ENCODE results near the gene RPS8. TPM values are rescaled to one million over a fixed set of nuclear protein-coding genes. Genes with fewer than 3 reads are reported as not detected.
"Not testable (repeated sequence)": the region's sequence is repeated elsewhere in the genome, so short reads cannot be mapped to it uniquely, and the experiment has no call there.

RPS8 gene
- total RNA-seq, 1 donor from 2014 or later = 1,176 TPM

DNA sequence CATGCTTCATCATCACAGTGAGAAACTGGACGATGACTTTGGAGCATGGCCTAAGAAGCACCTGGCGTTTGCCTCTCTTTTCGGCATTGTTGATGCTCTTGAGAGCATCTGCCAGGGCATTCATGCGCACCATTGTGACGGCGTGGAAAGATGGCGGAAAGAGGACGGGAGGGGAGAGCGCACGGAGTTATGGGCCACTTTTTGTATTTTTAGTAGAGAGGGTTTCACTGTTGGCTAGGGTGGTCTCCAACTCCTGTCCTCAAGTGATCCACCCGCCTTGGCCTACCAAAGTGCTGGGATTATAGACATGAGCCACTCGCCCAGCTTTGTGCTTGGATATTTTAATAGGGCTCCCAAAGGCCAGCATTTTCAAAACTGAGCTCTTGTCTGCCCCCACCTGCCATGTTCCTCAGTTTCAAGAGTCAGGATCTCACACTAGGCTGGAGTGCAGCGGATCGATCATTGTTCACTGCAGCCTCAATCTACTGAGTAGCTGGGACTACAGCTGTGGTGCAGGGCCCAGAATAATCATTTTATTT, 5.3 kb downstream of the RPS8 start:
- DNase-seq (ENCODE audit: low spot score) = no peak

DNA sequence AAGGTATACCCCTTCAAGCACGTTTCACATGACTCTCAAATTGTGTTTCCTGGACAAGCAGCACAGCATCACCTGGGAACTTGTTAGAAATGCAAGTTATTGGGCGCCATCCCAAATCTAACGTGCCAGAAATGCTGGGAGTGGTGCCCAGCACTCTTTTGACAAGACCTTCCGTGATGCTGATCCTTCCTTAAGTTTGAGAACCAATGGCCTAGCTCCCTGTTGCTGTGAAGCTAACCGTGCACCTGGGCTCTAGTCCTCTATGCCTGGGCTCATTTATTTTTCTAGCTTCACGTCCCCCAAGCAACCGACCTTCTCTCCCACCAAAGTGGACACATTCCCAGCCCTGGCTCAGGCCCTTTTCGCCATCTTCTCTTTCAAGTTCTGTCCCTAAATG, 8.4 kb downstream of the RPS8 start:
- no peak for DNase-seq (ENCODE audit: low spot score)

DNA sequence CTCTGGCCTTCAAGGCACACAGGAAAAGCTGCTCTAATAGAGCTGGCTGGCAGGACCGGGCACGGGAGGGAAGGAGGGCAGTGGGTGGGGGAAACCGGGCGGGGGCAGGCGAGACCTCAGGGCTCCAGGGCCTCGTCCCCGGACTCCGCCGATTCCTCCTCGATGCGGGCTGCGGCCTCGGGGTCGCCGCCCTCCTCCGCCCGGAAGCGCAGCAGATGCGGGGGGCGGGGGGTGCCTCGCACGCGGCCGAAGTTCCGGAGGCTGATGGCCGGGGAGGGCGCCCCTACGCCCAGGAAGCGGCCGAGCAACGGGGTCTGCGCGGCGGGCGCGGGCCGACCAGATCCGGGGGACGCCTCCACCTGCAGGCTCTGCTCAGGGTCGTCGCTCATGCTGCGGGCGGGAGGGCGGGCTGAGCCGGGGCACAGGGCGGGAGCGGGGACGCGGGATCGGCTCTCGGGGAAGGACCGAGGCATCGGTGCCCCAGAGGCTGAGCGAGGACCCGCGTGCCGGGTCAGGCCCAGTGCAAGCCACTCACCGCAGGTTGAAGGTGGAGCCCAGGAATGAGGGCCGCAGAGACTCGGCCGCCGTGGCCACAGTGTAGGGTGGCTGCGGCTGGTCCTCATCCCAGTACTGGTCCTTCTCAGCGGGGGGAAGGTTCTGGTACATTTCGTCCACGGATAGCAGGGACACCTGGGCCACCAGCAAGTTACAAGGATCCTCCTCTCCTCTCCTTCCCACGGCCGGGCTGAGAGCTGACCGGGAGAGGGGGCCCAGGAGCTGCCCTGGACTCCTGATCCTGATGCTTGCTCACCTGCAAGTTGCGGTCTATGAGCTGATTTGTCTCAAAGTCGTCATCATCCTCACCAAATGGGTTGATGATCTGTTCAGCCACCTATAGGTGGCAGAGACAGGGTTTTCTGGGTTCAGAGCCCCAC, 9.0 kb downstream of the RPS8 start:
- no peak for DNase-seq (ENCODE audit: low spot score)

DNA sequence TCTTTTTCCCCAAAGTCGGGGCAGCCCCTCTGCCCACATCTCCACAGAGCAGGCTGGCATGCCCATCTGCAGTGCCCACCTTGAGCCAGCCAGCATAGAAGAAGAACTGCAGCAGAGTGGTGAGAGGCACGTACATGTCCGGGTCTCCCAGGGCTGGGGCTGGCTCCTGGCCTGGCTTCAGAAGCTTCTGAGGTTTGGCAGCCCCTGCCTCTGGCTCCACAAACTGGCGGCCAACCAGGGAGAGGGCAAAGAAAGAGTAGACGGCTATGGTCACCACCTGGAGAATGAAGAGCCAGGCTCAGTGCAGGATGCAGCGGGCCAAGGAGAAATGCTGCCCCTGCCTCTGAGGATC, 9.7 kb downstream of the RPS8 start:
- no peak for DNase-seq (ENCODE audit: low spot score)

DNA sequence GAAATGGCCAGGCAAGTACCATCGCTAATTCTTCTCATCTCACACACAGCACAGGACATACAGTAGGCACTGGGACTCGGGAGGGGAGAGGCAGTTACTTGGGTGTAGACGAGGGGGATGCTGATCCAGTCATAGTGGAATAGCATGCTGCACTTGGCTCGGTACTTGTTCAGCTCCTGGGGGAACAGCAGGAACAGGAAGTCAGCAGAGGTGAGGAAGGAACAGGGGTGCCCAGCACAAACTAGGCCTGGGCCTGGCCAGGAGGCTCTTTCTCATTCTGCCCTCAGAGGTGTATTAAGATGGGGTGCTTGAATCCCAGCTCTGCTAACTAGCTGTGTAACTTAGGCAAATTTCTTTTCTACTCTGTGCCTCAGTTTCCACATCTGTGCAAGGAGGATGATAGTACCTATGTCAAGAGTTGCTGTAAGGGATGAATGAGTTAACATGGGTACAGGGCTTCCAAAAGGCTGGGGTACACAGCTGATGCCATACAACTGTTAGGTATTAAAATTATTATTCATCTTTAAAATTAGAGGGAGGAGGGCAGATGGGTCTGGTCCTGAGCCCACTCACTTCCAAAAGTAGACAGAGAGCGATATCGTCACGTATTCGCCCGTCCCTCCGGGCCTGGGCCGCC, 10.3 kb downstream of the RPS8 start:
- DNase-seq (ENCODE audit: low spot score) = no peak

DNA sequence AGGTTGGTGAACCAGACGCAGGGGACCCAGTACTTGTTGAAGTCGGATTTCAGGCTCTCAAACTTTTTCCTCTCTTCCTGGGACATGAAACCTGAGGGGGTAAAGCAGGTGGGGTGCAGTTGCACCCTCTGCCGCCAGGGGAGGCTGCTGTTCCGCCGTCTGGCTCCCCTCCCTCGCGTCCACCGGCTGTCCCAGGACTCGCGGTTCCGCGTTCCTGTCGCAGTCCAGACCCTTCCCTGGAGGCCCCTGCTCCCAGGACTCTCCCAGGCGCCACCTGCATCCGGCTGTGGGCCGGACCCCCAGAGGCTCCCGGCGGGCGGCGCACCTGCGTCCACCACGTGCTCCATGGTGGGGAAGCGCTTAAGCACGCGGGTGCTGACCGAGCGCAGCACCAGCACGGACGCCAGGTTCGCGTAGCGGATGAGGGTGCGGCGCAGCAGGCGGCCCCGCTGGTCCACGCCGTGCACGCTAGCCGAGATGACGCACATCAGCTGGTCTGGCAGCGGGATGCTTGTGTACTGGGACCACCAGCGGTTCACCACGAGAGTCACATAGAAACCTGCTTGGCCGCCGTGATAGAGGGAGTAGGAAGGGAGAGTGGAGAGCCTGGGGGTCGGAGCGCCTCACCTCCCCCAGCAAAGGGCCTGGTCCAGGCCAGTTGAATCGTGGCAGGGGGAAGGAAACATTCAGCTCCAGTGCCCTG, 10.9 kb downstream of the RPS8 start:
- no peak for DNase-seq (ENCODE audit: low spot score)

DNA sequence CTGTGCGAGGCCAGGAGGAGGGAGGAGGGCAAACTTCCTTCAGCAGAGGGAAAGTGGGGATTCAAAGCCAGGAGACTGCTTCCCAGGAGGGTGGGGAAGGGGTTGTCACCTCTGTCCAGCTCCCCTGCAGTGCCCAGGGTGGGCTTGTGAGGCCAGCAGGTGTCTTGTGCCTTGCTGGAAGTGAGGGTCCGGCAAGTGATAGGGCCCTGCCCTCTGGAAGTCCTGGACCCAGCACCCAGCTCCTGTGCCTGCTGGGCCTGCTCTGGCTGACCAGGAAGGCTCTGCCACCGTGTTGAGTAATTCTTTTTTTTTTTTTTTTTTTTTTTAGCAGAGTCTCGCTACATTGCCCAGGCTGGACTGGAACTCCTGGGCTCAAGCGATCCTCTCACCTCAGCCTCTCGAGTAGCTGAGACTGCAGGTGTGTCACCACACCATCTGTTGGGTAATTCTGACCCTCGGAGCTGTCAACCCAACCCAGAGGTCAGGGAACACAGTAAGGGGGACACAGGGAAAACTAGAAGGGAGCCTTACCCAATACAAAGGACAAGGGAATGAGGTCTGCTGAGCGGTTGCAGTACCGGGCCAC, 11.6 kb downstream of the RPS8 start:
- no peak for DNase-seq (ENCODE audit: low spot score)

DNA sequence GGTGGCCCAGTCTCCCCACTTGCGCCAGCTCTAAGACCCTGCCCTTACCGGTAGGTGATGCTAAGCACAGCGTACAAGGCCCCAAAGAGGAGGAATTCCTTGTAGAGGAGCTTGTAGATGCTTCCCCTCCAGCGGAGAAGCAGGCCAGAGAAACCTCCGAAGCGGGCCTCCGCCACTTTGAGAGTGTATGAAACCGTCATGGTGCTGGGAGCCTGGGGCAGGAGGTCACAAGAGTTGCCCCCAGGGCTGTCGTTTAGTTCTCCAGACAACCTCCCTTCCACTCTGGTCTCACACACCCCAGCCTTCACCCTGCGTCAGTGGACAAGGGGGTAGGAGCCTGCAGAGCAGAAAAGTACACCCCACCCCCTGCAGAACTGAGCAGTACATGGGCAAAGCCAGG, 12.2 kb downstream of the RPS8 start:
- DNase-seq (ENCODE audit: low spot score) = no peak

DNA sequence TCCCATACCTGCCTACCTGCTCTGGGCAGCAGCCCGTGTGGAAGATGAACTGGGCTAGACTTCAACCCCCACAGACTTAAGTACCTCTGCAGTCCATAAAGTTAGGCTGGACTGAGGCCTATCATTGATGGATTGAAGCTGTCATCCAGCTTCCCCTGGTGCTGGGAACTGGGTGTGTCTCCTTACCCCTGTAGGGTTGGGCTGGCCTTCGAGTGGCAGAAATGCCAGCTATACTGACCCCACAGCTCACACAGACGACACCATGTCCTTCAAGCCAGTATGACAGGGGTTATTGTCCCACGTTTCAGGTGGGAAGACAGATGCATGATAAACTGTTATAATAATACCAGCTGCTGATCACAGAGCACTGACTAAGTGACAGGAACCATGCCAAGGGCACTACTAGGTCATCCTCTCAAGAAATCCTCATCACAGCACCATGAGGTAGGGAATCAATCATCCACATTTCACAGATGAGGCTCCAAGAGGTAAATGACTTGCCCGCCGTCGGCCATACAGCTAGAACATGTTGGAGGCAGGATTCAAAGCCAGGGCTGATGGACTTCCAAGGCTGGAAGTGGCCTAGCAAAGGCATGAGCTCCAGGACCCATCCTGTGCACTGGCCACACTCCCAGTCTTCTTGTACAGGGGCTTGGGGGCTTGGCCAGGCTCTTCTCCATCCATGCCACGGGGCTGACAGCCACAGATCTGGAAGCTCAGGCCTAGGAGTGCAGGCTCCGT, 12.9 kb downstream of the RPS8 start, which contains the start of gene BEST4:
Gene BEST4 (minus strand): TSS at position 51 of the 741 bp plus-strand sequence. CDS start 465 bp downstream, outside the sequence.
- no peak for DNase-seq (ENCODE audit: low spot score)

DNA sequence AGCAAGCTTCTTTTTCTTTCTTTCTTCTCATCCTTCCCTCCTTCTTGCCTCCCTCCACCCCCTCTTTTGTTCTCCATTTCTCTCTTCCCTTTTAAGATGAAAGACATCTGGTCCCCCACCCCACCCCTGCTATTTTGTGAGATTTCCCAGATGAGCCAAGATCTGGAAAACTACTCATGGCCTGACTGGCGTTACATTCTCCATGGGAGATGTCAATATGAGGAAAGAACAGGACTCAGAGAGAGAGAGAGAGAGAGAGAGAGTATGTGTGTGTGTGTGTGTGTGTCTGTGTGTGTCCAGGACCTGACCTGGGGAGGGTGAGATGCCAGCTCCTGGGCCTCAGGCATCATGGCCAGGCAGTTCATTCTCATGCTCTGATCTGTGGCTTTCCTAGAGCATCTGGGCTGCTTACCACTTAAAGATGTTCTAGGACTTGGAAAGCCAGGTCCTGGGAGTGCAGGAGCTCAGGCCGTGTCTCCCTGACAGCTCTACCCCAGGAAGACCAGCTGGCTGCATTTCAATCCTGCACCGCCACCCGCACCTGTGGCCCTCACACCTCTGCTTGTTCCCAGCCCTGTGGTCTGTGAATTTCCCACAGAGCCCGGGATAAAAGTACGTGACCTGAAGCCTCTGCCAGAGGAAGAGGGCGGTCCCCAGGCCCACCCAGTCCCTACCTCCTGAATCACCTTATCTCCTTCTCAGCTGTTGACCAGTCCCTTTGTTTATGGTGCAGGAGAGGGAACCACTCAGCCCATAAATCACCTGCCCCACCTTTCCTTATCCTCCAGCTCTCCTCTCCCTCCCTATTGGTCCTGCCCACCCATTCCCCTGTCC, 15.8 kb downstream of the RPS8 start:
- DNase-seq (ENCODE audit: low spot score) = no peak

DNA sequence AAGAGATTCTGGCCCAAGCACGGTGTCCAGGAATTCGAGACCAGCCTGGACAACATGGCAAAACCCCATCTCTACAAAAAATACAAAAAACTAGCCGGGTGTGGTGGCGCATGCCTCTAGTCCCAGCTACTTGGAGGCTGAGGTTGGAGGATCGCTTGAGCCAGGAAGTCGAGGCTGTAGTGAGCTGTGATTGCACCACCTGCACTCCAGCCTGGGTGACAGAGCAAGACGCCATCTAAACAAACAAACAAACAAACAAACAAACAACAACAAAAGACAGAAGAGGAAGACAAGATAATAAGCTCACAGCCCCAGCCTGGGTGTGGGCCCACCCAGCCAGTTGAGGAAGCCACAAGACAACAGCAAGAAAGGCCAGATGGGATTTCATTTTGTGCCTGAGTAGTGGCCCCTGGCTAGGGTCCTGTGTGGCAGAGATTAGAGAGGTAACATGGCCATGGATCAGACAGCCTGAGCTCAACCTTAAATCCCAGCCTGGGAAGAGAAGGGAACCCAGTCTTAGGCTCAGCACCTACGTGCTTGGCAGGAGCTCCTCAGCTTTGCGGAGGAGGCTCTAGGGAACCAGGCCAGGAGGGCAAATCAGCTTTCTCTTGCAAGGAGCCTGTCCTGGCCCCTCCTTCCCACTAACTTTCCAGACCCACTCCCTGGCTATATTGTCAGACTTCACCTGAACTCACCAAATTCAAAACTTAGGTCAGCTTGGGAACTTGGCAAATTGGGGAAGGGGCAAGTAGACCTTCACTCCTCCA, 17.6 kb downstream of the RPS8 start:
- no peak for DNase-seq (ENCODE audit: low spot score)

DNA sequence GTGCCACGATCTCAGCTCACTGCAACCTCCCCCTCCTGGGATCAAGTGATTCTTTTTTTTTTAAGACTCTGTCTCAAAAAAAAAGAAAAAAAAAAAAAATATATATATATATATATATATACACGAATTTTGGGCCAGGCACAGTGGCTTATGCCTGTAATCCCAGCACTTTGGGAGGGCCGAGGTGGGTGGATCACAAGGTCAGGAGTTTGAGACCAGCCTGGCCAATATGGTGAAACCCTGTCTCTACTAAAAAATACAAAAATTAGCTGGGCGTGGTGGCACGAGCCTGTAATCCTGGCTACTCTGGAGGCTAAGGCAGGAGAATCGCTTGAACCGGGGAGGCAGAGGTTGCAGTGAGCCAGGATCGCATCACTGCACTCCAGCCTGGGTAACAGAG, 22.5 kb downstream of the RPS8 start:
- not testable (repeated sequence) for DNase-seq (ENCODE audit: low spot score)

DNA sequence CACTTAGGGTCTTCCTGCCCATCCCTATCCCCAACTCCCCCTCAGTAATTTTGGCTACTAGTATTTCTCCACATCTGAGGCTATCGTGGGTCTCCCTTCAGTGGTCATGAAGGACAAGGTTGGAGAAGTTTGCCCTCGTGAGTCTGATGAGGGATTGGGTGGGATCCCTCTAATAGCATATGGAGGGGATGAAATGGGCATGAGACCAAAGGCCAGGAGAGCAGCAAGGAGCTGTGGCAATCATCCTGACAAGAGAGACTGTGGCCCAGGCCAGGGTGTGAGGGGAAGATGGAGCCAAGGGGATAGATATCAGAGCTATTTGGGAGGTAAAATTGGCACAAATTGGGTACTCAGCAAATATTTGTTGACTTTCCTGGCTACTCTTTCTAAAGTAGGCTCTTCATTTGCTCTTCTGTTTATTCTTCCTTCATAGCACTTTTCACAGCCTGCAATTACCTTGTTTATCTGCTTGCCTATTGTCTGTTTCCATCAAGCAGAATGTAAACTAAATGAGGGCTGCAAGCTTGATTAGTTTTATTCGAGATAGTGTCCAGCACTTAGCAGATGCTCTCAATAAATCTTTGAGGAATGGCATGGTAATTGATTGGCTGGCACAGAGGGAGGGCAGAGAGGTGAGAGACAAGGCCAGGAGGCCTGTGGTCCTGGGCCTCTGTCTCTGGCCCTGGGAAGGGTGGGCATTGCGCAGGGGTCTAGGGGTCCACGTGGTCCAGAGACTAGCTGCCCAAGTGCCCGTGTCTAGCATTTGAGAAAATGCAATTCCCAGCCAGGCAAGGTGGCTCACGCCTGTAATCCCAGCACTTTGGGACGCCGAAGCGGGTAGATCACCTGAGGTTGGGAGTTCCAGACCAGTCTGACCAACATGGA, 23.4 kb downstream of the RPS8 start:
- DNase-seq (ENCODE audit: low spot score) = no peak

DNA sequence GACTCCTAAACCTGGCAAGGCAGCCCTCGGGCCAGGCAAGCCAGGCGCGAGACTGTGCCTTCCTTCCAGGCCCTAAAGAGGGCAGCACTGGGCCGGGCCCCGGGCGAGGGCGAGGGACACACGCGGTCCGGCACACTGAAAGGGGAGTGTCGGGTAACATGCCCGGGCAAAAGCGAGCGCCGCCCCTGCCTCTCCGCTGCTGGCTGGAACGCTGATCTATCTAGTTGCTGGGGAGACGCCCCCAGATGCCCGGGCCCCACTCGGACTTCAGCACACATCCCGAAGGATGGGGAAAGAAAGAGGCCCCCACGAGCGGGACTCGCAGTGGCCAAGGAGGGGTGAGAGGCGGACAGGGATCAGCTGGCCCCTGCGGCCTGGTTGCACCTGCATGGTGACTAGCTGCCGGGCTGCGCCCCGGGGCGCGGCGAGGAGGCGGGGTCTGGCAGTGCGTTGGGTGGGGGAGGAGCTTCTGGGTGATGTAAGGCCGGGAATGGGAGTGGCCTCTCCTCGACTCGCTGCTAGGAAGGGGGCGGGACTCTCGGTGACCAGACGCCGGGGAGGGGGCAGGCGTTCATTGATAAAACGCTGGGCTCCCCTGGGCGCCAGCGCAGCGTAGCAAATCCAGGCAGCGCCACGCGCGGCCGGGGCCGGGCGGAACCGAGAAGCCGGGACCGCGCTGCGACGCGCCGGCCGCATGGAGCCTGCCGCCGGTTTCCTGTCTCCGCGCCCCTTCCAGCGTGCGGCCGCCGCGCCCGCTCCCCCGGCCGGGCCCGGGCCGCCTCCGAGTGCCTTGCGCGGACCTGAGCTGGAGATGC, 24.6 kb downstream of the RPS8 start, which contains the start of gene PLK3:
Gene PLK3 (plus strand): TSS at position 608 of the 815 bp plus-strand sequence. CDS start 87 bp downstream, at position 695.
- peak; percentile 98 for DNase-seq (ENCODE audit: low spot score)

DNA sequence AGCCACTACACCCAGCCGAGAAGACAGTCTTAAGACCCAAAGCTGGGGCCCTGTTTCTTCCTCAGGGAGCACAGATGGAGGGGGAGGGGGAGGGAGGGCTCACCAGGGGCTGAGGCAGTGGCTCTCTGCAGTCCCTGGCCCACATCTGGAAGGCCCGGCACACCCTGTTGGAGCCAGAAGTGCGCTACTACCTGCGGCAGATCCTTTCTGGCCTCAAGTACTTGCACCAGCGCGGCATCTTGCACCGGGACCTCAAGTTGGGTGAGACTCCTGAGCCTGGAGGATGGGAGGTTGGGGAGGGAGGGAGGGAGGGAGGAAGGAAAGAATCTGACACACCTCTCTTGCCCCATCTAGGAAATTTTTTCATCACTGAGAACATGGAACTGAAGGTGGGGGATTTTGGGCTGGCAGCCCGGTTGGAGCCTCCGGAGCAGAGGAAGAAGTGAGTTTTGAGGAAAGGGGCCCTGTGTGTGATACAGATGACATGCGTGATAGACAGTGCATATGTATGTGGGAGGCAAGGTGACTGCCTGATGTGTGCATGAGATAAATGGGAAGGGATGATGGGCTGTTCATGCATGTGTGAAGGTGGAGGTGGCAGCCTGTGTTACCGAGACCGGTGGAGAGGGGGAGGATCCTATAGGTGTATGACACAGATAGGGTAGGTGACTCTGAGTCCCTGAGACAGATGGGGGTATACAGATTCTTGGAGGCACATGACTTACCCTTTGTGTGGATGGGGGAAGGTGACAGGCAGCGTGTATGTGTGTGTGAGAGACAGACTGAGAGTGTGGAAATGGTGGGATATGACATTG, 26.4 kb downstream of the RPS8 start:
- DNase-seq (ENCODE audit: low spot score) = no peak

DNA sequence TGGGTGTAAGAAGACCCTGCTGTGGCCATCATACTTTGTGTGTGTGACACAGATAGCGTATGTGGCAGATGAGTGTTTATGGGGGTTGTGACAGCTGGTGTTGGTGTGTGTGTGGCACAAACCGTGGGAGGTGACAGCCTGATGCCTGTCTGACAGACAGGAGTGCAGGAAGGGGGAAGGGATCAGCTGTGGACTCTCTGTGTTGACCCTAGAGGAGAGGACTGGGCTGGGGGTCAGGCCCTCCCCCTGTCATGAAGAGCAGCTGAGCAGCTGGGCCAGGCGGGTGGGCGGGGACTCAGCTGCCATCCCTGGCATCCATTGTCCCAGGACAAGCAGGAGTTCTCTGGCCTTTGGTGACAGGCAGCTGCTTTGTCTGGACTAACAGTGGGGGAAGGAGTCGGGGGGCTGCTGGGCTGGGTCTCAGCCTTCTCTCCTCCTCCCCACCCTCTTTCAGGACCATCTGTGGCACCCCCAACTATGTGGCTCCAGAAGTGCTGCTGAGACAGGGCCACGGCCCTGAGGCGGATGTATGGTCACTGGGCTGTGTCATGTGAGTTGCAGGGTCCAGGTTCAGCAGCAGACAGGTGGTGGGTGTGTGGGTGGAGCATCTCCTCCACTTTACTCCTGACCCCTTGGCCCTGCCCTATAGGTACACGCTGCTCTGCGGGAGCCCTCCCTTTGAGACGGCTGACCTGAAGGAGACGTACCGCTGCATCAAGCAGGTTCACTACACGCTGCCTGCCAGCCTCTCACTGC, 27.1 kb downstream of the RPS8 start:
- no peak for DNase-seq (ENCODE audit: low spot score)
